Glomerular endothelial cell (primary cell): Measurements from ENCODE around the gene FPR2. TPM values are rescaled to one million over a fixed set of nuclear protein-coding genes. Genes with fewer than 3 reads are reported as not detected.
"Not testable (repeated sequence)": the region's sequence is repeated elsewhere in the genome, so short reads cannot be mapped to it uniquely, and the experiment has no call there.

Experiments
- DNase-seq: peaks from one replicate; pipeline ENCODE4 v3.0.0-alpha.2; 2011; ENCODE audit warnings: low read depth, low spot score; ENCODE audit errors: extremely low read depth
- total RNA-seq: library from RNA; depleted of rRNA; stranded (reverse); fragments of >200 nt; gene quantifications from 2 replicates; pipeline ENCODE4 v1.2.3, GENCODE V29; 2015

Gene FPR2
- total RNA-seq, 1 donor from 2014 or later: not detected

GRCh38 chr19:51803967-51804366, 43.0 kb downstream of the FPR2 start:
- no peak for DNase-seq

GRCh38 chr19:51804789-51805188, 43.8 kb downstream of the FPR2 start:
- not testable (repeated sequence) for DNase-seq

- DNase-seq: not testable (repeated sequence)
Measured at GRCh38 chr19:51805396-51805795, 44.4 kb downstream of the FPR2 start.

GRCh38 chr19:51806571-51806970, 45.6 kb downstream of the FPR2 start:
- not testable (repeated sequence) for DNase-seq

- no peak for DNase-seq
Measured at GRCh38 chr19:51807111-51807701, 46.2 kb downstream of the FPR2 start.

GRCh38 chr19:51807925-51808324, 46.9 kb downstream of the FPR2 start:
- DNase-seq: no peak

- peak; percentile 18 for DNase-seq
Measured at GRCh38 chr19:51808333-51808986, 47.5 kb downstream of the FPR2 start.

- no peak for DNase-seq
Measured at GRCh38 chr19:51809787-51810186, 48.8 kb downstream of the FPR2 start.

- DNase-seq: no peak
Measured at GRCh38 chr19:51810223-51810622, 49.2 kb downstream of the FPR2 start.

GRCh38 chr19:51811344-51811743, 50.4 kb downstream of the FPR2 start:
- no peak for DNase-seq

GRCh38 chr19:51815043-51815442, 54.1 kb downstream of the FPR2 start:
- no peak for DNase-seq

GRCh38 chr19:51816711-51817110, 55.7 kb downstream of the FPR2 start:
- no peak for DNase-seq

GRCh38 chr19:51820011-51820410, 59.0 kb downstream of the FPR2 start:
- DNase-seq: no peak

Other genes starting within 250 kb of the FPR2 start
- not detected in 2 replicates for gene SIGLEC6, start 229.5 kb upstream of the FPR2 start, total RNA-seq
- 8.5 and 11.2 TPM in 2 replicates for gene ZNF175, start 189.9 kb upstream of the FPR2 start, total RNA-seq
- gene SIGLEC5, start 130.8 kb upstream of the FPR2 start, total RNA-seq: 0.93 TPM in 1 of 2 replicates, not detected in the other
- gene SIGLEC14, start 114.4 kb upstream of the FPR2 start, total RNA-seq: 0.35 and 0.44 TPM in 2 replicates
- 2.5 and 4.8 TPM in 2 replicates for gene SPACA6, start 67.8 kb upstream of the FPR2 start, total RNA-seq
- not detected in 2 replicates for gene HAS1, start 37.2 kb upstream of the FPR2 start, total RNA-seq
- not detected in 2 replicates for gene FPR1, start 9.3 kb upstream of the FPR2 start, total RNA-seq
- gene FPR3, start 34.0 kb downstream of the FPR2 start, total RNA-seq: not detected in 2 replicates
- 4.7 and 4.8 TPM in 2 replicates for gene ZNF577, start 126.8 kb downstream of the FPR2 start, total RNA-seq
- gene ZNF649, start 143.8 kb downstream of the FPR2 start, total RNA-seq: 3.6 and 6.8 TPM in 2 replicates
- gene ZNF613, start 166.3 kb downstream of the FPR2 start, total RNA-seq: 4.0 and 9.3 TPM in 2 replicates
- gene ZNF350, start 225.7 kb downstream of the FPR2 start, total RNA-seq: 4.1 and 5.7 TPM in 2 replicates
- 3.2 and 6.1 TPM in 2 replicates for gene ZNF615, start 247.0 kb downstream of the FPR2 start, total RNA-seq